ENCODE measurements around the gene AMPH.
A peak's percentile ranks its signal among the peaks of the same experiment; 100 is the strongest.

Gene AMPH

DNA sequence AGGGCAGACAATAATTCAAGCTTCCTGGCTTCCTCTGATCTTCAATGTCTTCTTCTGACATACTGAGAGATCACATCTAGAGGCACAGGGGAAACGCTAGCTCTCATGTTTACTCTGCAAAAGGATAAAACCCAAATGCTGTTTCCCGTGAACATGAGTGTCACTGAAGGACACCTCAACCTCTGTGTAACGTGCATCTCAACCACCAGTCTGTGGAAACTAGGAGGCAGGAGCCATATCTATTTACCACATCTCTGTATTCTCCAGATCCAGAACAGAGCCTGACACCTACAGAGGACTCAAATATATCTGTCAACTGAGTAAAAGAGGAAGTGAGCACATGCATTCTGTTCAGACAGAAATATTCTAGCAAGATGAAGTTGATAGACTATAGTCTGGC, 217.4 kb downstream of the AMPH start:
- no peak for DNase-seq (ENCODE audit: extremely low spot score)
- CTCF ChIA-PET, result no interaction called here
- TF ChIP-seq FOXM1 (IDR thresholded peaks at IDR 0.05; ENCODE audit: borderline replicate concordance) (no peak), BHLHE40 (IDR thresholded peaks at IDR 0.05; ENCODE audit: borderline replicate concordance) (no peak), LEF1 (IDR thresholded peaks at IDR 0.05; ENCODE audit: borderline replicate concordance) (no peak), ELF4 (IDR thresholded peaks at IDR 0.05) (no peak), SP1 (IDR thresholded peaks at IDR 0.05) (no peak), CTBP1 (IDR thresholded peaks at IDR 0.05; ENCODE audit: borderline replicate concordance) (no peak), L3MBTL2 (conservative IDR thresholded peaks at IDR 0.05) (no peak), ZNF384 (IDR thresholded peaks at IDR 0.05) (no peak), TARDBP (IDR thresholded peaks at IDR 0.05) (no peak), FOXA1 (IDR thresholded peaks at IDR 0.05) (no peak), NFRKB (IDR thresholded peaks at IDR 0.05) (no peak), ARNT (IDR thresholded peaks at IDR 0.05) (no peak), FOXK2 (IDR thresholded peaks at IDR 0.05) (no peak), SUZ12 (IDR thresholded peaks at IDR 0.05) (no peak)
- TF ChIP-seq, protein P1, sequence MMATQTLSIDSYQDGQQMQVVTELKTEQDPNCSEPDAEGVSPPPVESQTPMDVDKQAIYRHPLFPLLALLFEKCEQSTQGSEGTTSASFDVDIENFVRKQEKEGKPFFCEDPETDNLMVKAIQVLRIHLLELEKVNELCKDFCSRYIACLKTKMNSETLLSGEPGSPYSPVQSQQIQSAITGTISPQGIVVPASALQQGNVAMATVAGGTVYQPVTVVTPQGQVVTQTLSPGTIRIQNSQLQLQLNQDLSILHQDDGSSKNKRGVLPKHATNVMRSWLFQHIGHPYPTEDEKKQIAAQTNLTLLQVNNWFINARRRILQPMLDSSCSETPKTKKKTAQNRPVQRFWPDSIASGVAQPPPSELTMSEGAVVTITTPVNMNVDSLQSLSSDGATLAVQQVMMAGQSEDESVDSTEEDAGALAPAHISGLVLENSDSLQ (IDR thresholded peaks at IDR 0.05), result no peak
- POLR2A ChIA-PET, result no interaction called here

DNA sequence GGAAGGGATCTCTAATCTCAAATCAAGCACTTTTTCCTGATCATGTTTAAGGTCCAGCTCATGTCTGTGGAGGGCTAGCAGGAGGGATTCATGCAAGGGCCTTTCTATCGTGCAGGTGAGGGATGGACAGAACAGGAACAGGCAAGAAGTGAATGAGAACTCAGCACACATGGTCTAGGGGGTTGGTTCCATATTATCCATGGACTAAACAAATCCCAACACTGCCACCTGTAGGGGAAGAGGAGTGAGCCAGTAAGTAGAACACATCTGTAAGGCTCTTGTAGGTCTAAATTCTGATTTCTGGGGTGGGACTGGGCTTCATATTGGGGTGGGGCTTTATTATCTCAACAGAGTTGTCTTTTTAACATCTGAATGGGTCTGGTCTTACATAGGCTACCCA, 219.8 kb downstream of the AMPH start:
- peak; percentile 20 for DNase-seq (ENCODE audit: extremely low spot score)
- ChIA-PET POLR2A (no interaction called here), CTCF (interaction anchor here (0.6 to 1.2 kb wide), 3 partner anchors 21 to 41 kb away, joined by 3 to 6 read pairs (median 4); no protein-coding TSS in a partner anchor)
- TF ChIP-seq ELF4 (IDR thresholded peaks at IDR 0.05), result no peak
- TF ChIP-seq FOXA1 (IDR thresholded peaks at IDR 0.05), result no peak
- no peak for TF ChIP-seq BHLHE40 (IDR thresholded peaks at IDR 0.05; ENCODE audit: borderline replicate concordance)
- no peak for TF ChIP-seq HDGF (IDR thresholded peaks at IDR 0.05; ENCODE audit: borderline replicate concordance)
- TF ChIP-seq TARDBP (IDR thresholded peaks at IDR 0.05), result no peak
- TF ChIP-seq LEF1 (IDR thresholded peaks at IDR 0.05; ENCODE audit: borderline replicate concordance), result no peak
- no peak for TF ChIP-seq NFRKB (IDR thresholded peaks at IDR 0.05)
- no peak for TF ChIP-seq ZNF384 (IDR thresholded peaks at IDR 0.05)
- TF ChIP-seq SP1 (IDR thresholded peaks at IDR 0.05), result no peak
- TF ChIP-seq FOXM1 (IDR thresholded peaks at IDR 0.05; ENCODE audit: borderline replicate concordance), result no peak
- TF ChIP-seq, protein P1 (IDR thresholded peaks at IDR 0.05), result no peak

DNA sequence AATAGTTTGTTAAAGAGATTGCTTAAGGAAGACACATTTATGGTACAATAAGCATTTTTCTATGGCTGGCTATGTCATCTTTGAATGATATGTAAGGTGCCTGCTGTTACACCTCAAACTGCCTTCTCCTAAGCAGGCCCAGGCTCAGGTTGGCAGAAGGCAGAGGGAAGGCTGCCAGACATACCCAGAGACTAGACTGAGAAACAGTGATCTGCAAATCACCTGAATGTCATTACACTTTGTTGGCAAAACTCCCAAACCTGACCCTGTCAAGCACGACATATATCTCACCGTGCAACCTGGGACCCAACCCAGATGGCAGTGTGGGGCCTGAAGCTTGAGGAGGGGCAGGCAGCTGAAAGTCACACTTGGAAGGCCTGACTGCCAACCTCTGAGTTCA, 221.1 kb downstream of the AMPH start:
- CTCF ChIA-PET, result no interaction called here
- POLR2A ChIA-PET, result no interaction called here
- TF ChIP-seq ZNF384 (IDR thresholded peaks at IDR 0.05) (no peak), SUZ12 (IDR thresholded peaks at IDR 0.05) (no peak), SP1 (IDR thresholded peaks at IDR 0.05) (no peak), FOXA1 (IDR thresholded peaks at IDR 0.05) (no peak), TARDBP (IDR thresholded peaks at IDR 0.05) (no peak), ARNT (IDR thresholded peaks at IDR 0.05) (no peak), FOXK2 (IDR thresholded peaks at IDR 0.05) (no peak), NFRKB (IDR thresholded peaks at IDR 0.05) (no peak)
- DNase-seq (ENCODE audit: extremely low spot score), result no peak

DNA sequence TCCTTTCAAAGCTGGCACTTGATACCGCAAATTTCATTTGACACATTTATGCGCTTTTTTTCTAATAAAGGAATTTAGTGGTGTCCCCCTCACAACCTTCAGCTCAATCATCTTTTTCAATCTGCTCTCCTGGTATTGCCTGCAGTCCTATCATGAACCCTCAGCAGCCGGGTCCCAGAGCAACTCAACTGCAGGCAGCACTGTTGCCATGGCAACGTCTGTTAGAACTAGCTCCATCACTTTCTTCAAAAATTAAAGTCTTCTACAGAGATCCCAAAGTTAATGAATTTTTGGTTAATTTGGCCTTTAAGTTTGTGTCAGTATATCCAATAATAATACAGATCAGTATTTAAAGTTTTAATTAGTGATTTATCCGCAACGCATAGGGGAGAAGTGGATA, 221.6 kb downstream of the AMPH start:
- TF ChIP-seq, protein P1 (IDR thresholded peaks at IDR 0.05), result no peak
- no peak for TF ChIP-seq BHLHE40 (IDR thresholded peaks at IDR 0.05; ENCODE audit: borderline replicate concordance)
- no peak for TF ChIP-seq FOXM1 (IDR thresholded peaks at IDR 0.05; ENCODE audit: borderline replicate concordance)
- TF ChIP-seq FOXK2 (IDR thresholded peaks at IDR 0.05), result no peak
- no peak for TF ChIP-seq HDGF (IDR thresholded peaks at IDR 0.05; ENCODE audit: borderline replicate concordance)
- TF ChIP-seq TARDBP (IDR thresholded peaks at IDR 0.05), result no peak
- TF ChIP-seq SP1 (IDR thresholded peaks at IDR 0.05), result no peak
- TF ChIP-seq SUZ12 (IDR thresholded peaks at IDR 0.05), result no peak
- TF ChIP-seq ELF4 (IDR thresholded peaks at IDR 0.05), result no peak
- TF ChIP-seq L3MBTL2 (conservative IDR thresholded peaks at IDR 0.05), result no peak
- no peak for TF ChIP-seq LEF1 (IDR thresholded peaks at IDR 0.05; ENCODE audit: borderline replicate concordance)
- no peak for TF ChIP-seq NFRKB (IDR thresholded peaks at IDR 0.05)
- TF ChIP-seq ZNF384 (IDR thresholded peaks at IDR 0.05), result no peak
- no peak for TF ChIP-seq ARNT (IDR thresholded peaks at IDR 0.05)
- TF ChIP-seq FOXA1 (IDR thresholded peaks at IDR 0.05), result no peak
- TF ChIP-seq CTBP1 (IDR thresholded peaks at IDR 0.05; ENCODE audit: borderline replicate concordance), result no peak
- DNase-seq (ENCODE audit: extremely low spot score), result no peak
- CTCF ChIA-PET, result interaction anchor here (1.1 kb wide), 1 partner anchor 11 kb away, joined by 4 read pairs; no protein-coding TSS in a partner anchor
- POLR2A ChIA-PET, result no interaction called here

DNA sequence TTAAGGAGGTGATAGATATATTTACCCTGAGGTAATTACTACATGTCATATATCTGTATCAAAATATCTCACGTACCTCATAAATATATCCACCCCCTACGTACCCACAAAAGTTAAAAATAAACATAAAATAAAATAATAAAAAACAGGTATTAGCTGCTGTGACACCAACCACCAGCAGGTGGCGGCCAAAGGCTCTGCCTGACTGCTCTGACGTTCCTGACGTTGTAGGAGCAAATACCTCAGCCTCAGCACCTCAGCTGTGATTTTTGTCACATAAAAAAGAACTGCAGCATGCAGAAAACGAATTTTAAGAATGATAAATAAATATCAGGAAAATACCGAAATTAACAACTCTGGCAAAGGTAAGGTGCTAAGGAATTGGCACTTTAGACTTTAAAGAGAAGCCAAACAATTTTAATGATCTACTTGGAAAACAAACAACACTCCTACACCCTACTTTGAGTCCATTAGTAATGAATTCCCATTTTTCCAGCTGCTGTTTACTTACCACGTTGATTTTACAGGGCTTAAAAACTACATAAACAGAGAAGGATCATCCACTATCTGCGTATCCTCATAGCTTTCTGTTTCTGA, 232.3 kb downstream of the AMPH start:
- TF ChIP-seq ARNT (IDR thresholded peaks at IDR 0.05) (no peak), FOXM1 (IDR thresholded peaks at IDR 0.05; ENCODE audit: borderline replicate concordance) (no peak), BHLHE40 (IDR thresholded peaks at IDR 0.05; ENCODE audit: borderline replicate concordance) (no peak), FOXK2 (IDR thresholded peaks at IDR 0.05) (no peak), FOXA1 (IDR thresholded peaks at IDR 0.05) (no peak), L3MBTL2 (conservative IDR thresholded peaks at IDR 0.05) (no peak), HDGF (IDR thresholded peaks at IDR 0.05; ENCODE audit: borderline replicate concordance) (no peak)
- TF ChIP-seq, protein P1 (IDR thresholded peaks at IDR 0.05), result no peak
- DNase-seq (ENCODE audit: extremely low spot score), result peak; percentile 68
- POLR2A ChIA-PET, result no interaction called here
- CTCF ChIA-PET, result interaction anchor here (0.6 to 1.6 kb wide), 5 partner anchors 10 to 910 kb away, joined by 3 to 9 read pairs (median 3); no protein-coding TSS in a partner anchor

Data from HEK293T (cell line).